SKM-1 treated with dmso at 0.1 percent for 144 hours (cell line): ENCODE data around the gene PDE7B.

Experiments used
- DNase-seq: peaks from one replicate; lab custom pipeline; 2025; ENCODE audit not compliant: unreplicated experiment; lab: John Stamatoyannopoulos, UW

PDE7B gene

DNA sequence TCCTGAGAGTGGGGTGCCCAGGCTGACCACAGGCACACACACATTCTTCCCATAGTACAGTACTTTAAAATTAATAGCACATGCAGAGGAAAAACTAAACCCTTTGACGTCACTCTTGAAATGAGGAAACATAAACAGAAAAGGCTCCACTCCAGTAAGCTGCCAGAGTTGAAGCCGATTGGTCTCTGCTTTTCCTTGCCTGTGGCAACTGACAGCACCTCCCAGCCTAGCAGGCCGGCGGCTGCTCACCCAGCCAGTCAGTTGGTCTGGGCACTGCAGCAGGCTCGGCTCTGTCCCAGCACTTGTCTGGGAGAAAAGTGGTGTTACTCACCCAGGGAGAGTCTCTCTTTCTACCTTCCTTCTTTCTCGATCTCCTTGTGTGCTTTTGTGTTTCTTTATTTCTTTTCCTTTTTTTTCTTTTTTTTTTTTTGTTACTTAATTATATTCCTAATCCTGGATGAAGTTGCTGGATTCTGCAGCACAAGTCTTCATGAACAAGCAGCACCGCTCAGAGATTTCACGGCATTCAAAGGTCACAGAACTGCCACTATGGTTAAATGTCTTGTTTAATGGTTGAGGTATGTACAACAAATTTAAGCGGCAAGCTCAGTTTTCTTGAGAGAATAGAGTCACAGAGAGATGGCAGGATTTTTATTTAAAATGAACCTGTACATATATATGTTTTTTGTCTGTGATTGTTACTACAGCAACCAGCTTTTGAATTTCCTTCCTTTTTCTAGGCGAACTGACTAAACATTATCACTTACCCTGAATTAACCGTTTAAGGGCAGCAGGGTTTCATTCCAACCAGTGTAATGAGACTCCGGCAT lies at the start of gene PDE7B:
TSS of gene PDE7B (plus strand) at position 260 of the 830 bp plus-strand sequence.
- no peak for DNase-seq

DNA sequence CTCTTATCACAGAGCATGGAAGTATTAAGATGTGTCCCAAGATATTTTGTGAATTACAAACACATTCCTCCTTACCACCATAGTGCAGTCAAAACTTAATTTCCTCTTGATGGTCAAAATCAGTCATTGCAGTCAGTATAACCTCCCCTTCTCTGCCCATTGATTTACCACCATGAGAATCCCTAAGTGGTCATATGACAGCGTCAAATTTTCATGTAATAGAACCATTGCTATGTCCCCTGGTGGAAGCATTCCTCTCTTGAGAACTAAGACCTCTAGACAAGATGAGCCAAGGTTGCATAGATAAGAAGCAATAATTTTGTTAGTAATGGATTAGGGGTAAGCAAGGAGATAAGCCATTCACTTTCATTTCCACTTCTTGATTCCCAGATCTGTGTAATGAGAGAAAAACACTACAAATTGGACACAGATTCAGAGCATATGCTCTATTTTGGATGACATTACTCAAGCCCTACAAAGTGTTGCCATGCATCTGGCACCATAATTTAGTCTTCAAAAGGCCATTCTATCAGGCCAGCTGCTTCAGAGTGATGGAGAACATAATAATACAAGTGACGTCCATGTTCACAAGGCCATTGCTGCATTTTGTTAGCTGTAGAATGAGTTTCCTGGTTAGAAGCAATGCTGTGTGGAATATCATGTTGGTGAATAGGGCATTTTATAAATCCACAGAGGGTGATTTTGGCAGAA lies 49.6 kb upstream of the PDE7B start:
- no peak for DNase-seq

DNA sequence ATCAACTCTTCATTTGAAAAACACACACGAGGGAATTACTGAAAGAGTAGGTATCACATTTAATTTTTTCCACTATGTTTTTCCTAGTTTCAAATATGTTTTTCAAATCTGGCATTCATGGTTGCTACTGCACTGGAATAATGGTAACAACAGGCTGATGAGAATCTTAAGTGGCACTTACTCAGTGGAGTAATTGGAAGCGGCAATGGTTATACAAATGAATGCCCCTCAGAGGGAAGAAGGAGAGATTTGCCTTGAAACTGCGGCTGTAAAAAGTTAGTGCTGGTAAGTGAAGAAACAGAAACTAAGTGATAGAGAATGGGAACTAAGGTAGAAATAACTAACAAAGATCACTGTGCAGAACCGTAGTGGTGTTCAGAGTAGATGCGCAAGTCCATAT lies 41.0 kb upstream of the PDE7B start:
- DNase-seq = no peak

- no peak for DNase-seq
Observed at GRCh38 chr6:135811170-135811569, 40.3 kb upstream of the PDE7B start.

GRCh38 chr6:135811644-135812526 lies 39.6 kb upstream of the PDE7B start:
- DNase-seq = no peak

DNA sequence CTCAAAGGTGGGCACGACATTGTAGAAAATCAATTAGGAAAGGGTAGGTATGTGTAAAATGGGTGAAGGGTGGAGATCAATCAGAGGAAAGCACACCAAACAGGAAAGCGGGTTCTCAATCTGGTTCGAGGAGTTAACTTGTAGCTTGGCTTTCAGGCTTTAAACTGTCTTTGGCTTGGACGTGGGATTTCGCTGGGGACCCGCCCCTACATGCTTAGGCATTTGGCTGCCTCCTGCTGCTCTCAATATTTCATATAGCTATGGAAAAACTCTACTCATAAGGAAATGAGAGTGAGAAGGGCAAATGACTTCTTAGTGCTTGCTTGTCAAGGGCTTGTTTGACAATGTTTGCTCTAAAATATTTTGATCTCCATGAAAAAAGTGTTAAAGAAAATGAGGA lies 38.1 kb upstream of the PDE7B start:
- DNase-seq = no peak

DNA sequence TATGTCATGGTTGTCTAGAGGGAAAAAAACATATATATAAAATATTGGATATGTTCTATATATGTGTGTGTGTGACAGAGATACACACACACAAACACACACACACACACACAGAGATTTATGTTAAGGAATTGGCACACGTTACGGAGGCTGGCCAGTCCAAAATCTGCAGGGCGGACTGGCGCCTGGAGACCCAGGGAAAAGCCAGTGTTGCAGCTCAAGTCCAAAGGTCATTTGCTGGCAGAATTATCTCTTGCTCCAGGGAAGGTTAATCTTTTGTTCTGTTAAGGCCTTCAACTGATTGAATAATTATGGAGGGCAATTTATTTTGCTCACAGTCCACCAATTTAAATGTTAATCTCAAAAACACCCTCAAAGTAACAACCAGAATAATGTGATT lies 37.5 kb upstream of the PDE7B start:
- DNase-seq = no peak

DNA sequence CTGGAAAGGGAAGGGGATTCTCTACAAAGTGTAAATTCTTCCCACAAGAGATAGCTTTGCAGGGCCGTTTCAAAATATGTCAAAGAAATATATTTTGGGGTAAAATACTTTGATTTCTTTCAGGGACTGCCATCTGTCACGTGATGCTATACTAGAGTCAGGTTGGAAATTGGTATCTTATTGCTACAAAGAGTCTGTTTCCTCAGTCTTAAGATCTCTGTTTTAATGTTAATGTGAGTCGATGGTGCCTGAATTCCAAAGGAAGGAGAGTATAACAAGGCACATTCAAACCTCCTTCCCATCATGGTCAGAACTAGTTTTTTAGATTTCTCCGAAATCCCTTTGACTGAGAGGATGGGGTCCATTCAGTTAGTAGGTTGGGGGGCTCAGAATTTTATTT lies 36.3 kb upstream of the PDE7B start:
- DNase-seq = no peak

DNA sequence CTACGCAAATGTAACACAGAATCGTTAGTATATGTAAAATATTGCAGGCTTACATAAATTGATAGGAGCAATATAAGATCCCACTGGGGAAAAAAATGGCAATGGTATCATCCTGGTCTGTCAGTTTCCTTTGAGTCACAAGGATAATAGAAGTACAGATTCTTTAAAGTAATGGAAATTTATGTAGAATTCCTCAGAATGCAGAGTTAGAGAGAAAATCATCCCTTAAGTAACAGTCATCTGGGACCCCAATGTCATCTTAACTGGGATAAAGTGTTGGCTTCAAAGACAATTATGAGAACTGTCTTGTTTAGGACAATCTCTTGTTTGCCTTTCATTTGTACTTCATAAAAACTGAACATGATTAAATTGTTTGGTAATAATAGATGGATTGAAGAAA lies 34.5 kb upstream of the PDE7B start:
- no peak for DNase-seq

GRCh38 chr6:135819665-135820064 lies 31.8 kb upstream of the PDE7B start:
- DNase-seq = no peak

GRCh38 chr6:135820340-135820739 lies 31.2 kb upstream of the PDE7B start:
- no peak for DNase-seq

DNA sequence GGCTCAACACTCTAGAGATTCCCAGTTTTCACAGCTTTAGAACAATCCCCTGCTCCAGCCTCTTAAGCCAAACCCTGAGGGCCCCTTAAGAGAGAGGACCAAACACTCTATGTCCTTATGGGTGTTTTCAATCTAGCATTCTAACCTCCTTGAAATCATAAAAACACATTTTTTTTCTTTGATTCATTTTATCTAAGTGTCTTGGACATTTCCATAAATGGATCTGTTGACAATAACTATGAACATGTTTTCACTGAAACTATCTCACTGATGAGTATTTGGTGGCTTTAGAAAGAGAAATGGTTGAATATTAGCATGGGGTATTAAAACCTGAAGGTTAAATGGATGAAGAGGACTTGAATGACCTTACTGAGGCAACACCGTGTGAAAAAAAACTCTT lies 27.6 kb upstream of the PDE7B start:
- DNase-seq = no peak

- DNase-seq = no peak
Observed at GRCh38 chr6:135826236-135826804, 25.2 kb upstream of the PDE7B start.

DNA sequence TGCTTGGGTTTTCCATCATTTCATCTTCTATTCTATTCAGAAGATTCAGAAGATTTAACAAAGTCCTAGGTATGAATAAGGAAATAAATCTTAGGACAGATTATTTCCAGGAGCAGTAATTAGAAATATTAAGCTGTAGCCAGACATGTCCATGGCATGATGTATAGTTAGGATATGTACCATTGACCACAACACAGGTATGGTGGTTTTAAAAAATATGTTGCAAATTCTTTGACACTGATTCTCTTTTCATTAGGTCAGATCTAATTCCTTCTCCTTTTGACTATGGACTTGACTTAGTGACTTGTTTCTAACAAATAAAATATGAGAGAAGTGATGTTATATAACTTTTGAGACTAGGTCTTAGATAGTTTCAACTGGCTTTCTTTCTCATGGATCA lies 23.5 kb upstream of the PDE7B start:
- no peak for DNase-seq

DNA sequence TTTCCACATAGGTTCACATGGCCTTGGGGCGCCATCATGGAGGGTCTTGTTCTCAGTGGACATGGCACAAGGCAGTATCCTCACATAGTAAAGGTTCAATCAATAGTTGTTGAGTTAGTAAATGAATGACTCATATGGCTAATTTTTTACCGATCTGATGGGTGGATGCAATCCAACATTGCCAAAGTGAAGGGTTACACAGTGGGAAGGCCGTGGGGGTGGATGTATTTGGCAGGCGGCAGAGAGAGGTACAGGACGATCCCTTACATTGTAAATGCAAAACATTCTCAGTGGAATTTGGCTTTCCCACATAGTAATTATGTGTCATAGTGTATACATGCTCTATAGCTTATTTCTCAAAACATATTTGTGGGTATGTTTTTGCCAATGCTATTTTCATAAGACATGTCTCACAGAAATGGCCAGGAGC lies 21.0 kb upstream of the PDE7B start:
- DNase-seq = no peak

- DNase-seq = no peak
Observed at GRCh38 chr6:135831016-135831415, 20.5 kb upstream of the PDE7B start.

- DNase-seq = no peak
Observed at GRCh38 chr6:135832166-135832565, 19.3 kb upstream of the PDE7B start.

GRCh38 chr6:135833771-135834170 lies 17.7 kb upstream of the PDE7B start:
- no peak for DNase-seq

- DNase-seq = no peak
Observed at GRCh38 chr6:135837735-135838449, 13.6 kb upstream of the PDE7B start.

DNA sequence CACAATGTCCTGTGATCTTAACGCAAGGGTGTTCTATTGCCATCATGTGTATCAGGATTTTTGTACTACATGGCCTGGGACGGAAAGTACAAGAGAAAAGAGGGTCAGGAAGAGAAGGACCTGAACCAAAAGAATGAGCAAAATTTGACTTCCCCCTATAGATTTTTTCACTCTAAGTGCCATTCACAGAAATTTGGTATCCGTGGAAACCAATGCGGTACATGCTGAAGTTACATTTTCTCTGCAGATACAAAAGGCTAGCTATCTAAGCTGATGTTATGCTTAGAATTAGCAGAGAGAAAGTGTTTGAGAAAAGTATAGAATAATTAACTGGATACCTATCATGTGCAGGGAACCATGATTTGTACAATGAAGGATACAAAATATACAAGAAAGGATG lies 12.4 kb upstream of the PDE7B start:
- no peak for DNase-seq
